Nephron (organoid): Measurements from ENCODE around the gene DLST.

ENCODE experiments used
- H3K27ac Mint-ChIP-seq, 3 experiments: 2 replicates each; pipeline ENCODE4 v1.8.0; 2020; ENCODE audit warnings: mixed read lengths in 3 of 3, mild to moderate bottlenecking in 2 of 3, moderate library complexity in 1 of 3
- H3K27me3 Mint-ChIP-seq: 2 replicates; pipeline ENCODE4 v1.8.0; 2021; ENCODE audit warnings: low read depth, mild to moderate bottlenecking, moderate library complexity, mixed read lengths
- H3K36me3 Mint-ChIP-seq: 2 replicates; pipeline ENCODE4 v1.8.0; 2020; ENCODE audit warnings: low read depth, mixed read lengths
- H3K4me1 Mint-ChIP-seq: 2 replicates; pipeline ENCODE4 v1.8.0; 2020; ENCODE audit warnings: mixed read lengths
- H3K4me3 Mint-ChIP-seq, 3 experiments: 2 replicates each; pipeline ENCODE4 v1.8.0; 2020; ENCODE audit warnings: mild to moderate bottlenecking in 3 of 3, mixed read lengths in 3 of 3, moderate library complexity in 2 of 3
- H3K9me3 Mint-ChIP-seq: 2 replicates; pipeline ENCODE4 v1.8.0; 2020; ENCODE audit warnings: mixed read lengths
- TF ChIP-seq, protein P1 (sequence below), 3 experiments: fragments of 200-600 bp; sonication (generic); IDR thresholded peaks; one replicate each; pipeline ENCODE4 v1.5.0; 2021; ENCODE audit warnings: antibody characterized with exemption in 3 of 3; ENCODE audit not compliant: unreplicated experiment in 3 of 3

The DLST gene

DNA sequence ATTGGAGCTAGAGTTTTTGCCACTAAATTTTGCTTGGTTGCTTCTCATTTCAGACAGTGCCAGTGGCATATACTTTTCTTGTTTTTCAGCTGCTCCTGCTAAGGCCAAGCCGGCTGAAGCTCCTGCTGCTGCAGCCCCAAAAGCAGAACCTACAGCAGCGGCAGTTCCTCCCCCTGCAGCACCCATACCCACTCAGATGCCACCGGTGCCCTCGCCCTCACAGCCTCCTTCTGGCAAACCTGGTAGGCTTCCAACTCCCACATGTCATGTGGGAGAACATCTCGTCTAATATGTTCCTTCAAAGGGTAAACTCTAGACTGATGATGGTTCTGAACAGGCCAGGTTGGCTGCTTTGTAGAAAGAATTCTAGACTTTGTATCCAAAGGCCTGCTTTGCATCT, 11.0 kb downstream of the DLST start:
- Mint-ChIP-seq H3K27me3 (no peaks in the 10 kb centered on the region), H3K36me3 (peaks cover 79% of the 10 kb centered on the region), H3K4me3 (no peak overlapping the region), H3K4me1 (no peaks in the 10 kb centered on the region), H3K9me3 (no peaks in the 10 kb centered on the region), H3K27ac (no peak overlapping the region)
- TF ChIP-seq, protein P1, sequence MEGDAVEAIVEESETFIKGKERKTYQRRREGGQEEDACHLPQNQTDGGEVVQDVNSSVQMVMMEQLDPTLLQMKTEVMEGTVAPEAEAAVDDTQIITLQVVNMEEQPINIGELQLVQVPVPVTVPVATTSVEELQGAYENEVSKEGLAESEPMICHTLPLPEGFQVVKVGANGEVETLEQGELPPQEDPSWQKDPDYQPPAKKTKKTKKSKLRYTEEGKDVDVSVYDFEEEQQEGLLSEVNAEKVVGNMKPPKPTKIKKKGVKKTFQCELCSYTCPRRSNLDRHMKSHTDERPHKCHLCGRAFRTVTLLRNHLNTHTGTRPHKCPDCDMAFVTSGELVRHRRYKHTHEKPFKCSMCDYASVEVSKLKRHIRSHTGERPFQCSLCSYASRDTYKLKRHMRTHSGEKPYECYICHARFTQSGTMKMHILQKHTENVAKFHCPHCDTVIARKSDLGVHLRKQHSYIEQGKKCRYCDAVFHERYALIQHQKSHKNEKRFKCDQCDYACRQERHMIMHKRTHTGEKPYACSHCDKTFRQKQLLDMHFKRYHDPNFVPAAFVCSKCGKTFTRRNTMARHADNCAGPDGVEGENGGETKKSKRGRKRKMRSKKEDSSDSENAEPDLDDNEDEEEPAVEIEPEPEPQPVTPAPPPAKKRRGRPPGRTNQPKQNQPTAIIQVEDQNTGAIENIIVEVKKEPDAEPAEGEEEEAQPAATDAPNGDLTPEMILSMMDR (IDR thresholded peaks at IDR 0.05; ENCODE audit: unreplicated experiment in 3 of 3), result no peak

DNA sequence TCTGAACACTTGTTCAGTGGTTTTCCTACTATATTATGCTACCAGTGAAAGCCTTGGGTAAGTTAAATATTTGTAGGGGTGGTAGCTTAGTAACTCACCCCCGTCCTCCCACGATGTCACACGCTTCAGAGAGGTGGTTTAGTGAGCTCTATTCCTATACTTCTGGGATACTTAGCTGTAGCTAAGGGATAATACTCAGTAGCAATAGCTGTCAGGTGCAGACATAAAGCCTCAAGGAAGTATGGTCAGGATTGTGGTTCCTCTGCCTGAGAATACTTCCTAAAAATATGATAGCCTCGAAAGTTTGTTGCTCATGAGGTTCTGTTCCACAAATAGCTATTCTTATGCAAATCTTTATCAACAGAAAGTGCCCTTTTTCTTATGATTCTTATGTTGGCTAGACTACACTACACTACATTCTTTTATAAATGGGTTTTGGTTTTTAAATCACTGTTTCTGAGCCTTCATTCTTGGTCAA, 11.9 kb downstream of the DLST start:
- H3K4me1 Mint-ChIP-seq, result no peaks in the 10 kb centered on the region
- no peak overlapping the region for H3K4me3 Mint-ChIP-seq
- peaks cover 88% of the 10 kb centered on the region for H3K36me3 Mint-ChIP-seq
- H3K27me3 Mint-ChIP-seq, result no peaks in the 10 kb centered on the region
- H3K27ac Mint-ChIP-seq, result no peak overlapping the region
- no peaks in the 10 kb centered on the region for H3K9me3 Mint-ChIP-seq
- TF ChIP-seq, protein P1 (IDR thresholded peaks at IDR 0.05; ENCODE audit: unreplicated experiment in 3 of 3), result no peak

DNA sequence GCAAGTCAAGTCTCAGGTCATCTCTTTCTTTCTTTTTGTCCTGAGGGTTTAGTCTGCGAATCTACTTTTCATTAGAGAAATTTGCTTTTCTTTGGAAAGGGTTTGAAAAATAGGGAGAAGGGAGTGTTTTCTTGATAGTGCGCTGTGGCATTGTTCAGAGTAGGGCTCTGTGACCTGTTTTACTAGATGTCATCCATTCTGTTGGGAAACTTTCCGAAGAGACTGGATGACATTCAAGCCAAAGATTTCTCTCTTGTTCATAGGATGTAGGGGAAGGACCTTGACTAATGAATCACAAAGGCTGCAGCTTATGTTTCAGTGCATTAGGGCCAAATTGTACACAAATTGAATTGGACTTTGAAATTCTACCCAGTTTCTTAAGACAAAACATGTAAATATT, 14.7 kb downstream of the DLST start:
- Mint-ChIP-seq H3K36me3 (peaks cover 93% of the 10 kb centered on the region), H3K4me1 (no peaks in the 10 kb centered on the region), H3K9me3 (no peaks in the 10 kb centered on the region), H3K27me3 (no peaks in the 10 kb centered on the region), H3K27ac (no peak overlapping the region), H3K4me3 (no peak overlapping the region)
- TF ChIP-seq, protein P1 (IDR thresholded peaks at IDR 0.05; ENCODE audit: unreplicated experiment in 3 of 3), result no peak

DNA sequence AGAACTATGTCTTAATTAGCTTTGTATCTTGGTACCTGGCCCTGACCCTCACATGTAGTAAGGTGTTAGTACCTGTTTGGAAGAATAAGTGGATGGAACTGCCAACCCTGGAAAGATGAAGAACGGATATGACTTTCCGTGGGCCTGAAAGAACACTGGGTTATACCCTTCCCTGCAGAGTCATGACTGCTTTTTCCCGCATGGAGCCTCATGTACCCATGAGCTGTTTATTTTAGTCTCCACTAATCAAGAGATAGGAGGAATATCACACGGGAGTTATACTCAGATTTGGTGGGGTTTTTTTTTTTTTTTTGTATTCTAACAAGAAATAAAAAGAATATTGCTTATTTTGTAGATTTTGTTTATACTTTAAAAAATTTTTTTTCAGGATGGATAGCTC, 15.9 kb downstream of the DLST start:
- Mint-ChIP-seq H3K4me1 (no peaks in the 10 kb centered on the region), H3K9me3 (no peaks in the 10 kb centered on the region), H3K27me3 (no peaks in the 10 kb centered on the region), H3K36me3 (peaks cover 94% of the 10 kb centered on the region), H3K4me3 (no peak overlapping the region), H3K27ac (no peak overlapping the region)
- TF ChIP-seq, protein P1 (IDR thresholded peaks at IDR 0.05; ENCODE audit: unreplicated experiment in 3 of 3), result no peak

DNA sequence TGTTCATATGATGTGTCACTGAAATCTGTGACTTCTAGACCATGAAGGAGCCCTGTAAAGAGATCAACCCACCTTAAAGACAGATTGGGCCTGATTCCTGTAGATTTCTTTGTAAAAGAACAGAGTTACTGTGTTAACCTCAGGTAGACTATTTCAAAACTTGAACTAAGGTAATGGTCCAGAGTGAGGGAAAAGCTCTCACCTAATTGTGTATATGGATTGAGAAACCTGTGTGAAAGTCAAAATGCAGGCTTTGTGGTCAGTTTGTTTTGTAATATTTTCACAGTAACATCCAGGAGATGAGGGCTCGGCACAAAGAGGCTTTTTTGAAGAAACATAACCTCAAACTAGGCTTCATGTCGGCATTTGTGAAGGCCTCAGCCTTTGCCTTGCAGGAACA, 16.4 kb downstream of the DLST start:
- TF ChIP-seq, protein P1 (IDR thresholded peaks at IDR 0.05; ENCODE audit: unreplicated experiment in 3 of 3), result no peak
- H3K4me3 Mint-ChIP-seq, result no peak overlapping the region
- no peaks in the 10 kb centered on the region for H3K9me3 Mint-ChIP-seq
- no peak overlapping the region for H3K27ac Mint-ChIP-seq
- peaks cover 94% of the 10 kb centered on the region for H3K36me3 Mint-ChIP-seq
- no peaks in the 10 kb centered on the region for H3K4me1 Mint-ChIP-seq
- no peaks in the 10 kb centered on the region for H3K27me3 Mint-ChIP-seq

DNA sequence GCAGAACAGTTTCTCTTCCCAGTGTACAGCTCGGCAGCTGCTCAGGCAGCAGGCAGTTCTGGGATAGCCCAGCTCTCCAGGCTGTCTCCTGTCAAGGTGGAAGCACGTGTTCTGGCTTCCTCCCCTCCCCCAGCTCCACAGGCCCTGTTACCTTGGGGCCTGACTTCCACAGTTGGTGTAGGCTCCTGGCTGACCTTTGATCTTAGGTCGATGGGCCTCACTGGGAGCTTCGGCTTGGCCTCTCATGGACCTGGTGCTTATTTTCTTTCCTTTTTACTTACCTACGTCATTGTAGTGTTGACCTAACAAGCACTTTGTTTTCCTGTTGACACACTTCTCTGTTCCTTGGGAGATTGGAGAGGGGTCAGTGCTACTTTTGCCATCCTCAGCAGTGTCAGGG, 17.0 kb downstream of the DLST start:
- H3K27me3 Mint-ChIP-seq, result no peaks in the 10 kb centered on the region
- H3K4me1 Mint-ChIP-seq, result no peaks in the 10 kb centered on the region
- TF ChIP-seq, protein P1 (IDR thresholded peaks at IDR 0.05; ENCODE audit: unreplicated experiment in 3 of 3), result no peak
- no peak overlapping the region for H3K27ac Mint-ChIP-seq
- H3K4me3 Mint-ChIP-seq, result no peak overlapping the region
- H3K36me3 Mint-ChIP-seq, result peaks cover 90% of the 10 kb centered on the region
- H3K9me3 Mint-ChIP-seq, result no peaks in the 10 kb centered on the region
